GM06990 (cell line): ENCODE results near the gene CHRNB1.
"Not testable (repeated sequence)": the region's sequence is repeated elsewhere in the genome, so short reads cannot be mapped to it uniquely, and the experiment has no call there.

Experiments
- DNase-seq: peaks from one replicate; pipeline ENCODE4 v3.0.0-alpha.2; 2011; ENCODE audit not compliant: insufficient read length; ENCODE audit errors: extremely low read depth
- H3K27me3 ChIP-seq: replicated peaks from 2 replicates; pipeline ENCODE4 v1.6.0; 2011; ENCODE audit warnings: low read length; ENCODE audit not compliant: control insufficient read depth, insufficient read depth
- H3K36me3 ChIP-seq: 2 replicates; pipeline ENCODE4 v1.5.1; 2011; ENCODE audit warnings: low read length; ENCODE audit not compliant: control insufficient read depth, insufficient read depth
- H3K4me3 ChIP-seq: replicated peaks from 2 replicates; pipeline ENCODE4 v1.5.1; 2011; ENCODE audit warnings: low read depth, mild to moderate bottlenecking, control low read depth, low read length
- TF ChIP-seq, protein P1 (sequence below): IDR thresholded peaks from 2 replicates; pipeline ENCODE4 v1.5.1; 2011; ENCODE audit warnings: low read length, control low read depth, mild to moderate bottlenecking, inconsistent platforms; ENCODE audit not compliant: insufficient read depth, poor library complexity, severe bottlenecking

CHRNB1 gene

DNA sequence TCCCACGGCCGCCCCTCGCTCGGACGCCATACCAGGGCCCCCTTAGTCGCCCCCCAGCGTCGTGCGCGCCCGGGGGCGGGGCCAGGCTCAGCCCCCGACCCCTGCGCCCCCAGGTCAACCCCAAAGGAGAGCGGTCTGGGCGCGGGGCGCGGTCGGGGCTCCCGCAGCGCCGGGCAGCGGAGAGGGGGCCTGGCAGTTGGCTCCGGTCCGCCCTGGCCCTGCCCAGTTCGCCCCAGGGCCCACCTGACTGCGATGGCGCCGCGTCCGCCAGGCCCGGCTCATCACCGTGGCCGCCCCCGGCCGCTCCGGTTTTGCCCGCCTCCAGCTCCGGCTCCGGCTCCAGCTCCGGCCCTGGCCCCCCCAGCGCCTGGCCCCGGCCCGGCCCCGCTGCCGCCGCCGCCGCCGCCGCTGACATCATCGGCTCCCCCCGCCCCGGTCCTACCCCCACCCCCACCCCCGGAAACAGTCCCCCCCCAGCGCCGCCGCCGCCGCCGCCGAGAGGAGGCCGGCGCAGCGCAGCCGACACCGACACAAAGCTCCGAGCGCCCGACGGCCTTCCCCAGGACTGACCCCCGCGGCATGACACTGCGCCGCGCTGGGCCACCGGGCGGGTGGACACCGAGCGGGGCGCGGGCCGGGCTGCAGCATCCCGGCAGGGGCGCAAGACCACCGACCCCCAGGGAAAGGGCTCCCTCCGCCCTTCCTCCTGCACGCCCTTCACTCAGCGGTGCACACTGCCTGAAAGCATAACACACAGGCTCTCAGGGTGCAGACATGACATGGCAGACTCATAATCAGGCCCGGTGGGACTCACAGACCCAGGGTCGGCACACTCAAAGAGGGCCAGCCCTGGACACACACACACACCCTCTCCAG, 34.6 kb downstream of the CHRNB1 start, which contains the start of gene ZBTB4:
Gene ZBTB4, minus strand, starts transcription at position 419 of the 876 bp plus-strand sequence. CDS start 12,830 bp downstream, outside the sequence.
- Histone ChIP-seq H3K27me3 (no peaks in the 10 kb centered on the region), H3K4me3 (peak within 1 kb of the TSS; percentile 81), H3K36me3 (no peaks in the 10 kb centered on the region)
- TF ChIP-seq, protein P1, sequence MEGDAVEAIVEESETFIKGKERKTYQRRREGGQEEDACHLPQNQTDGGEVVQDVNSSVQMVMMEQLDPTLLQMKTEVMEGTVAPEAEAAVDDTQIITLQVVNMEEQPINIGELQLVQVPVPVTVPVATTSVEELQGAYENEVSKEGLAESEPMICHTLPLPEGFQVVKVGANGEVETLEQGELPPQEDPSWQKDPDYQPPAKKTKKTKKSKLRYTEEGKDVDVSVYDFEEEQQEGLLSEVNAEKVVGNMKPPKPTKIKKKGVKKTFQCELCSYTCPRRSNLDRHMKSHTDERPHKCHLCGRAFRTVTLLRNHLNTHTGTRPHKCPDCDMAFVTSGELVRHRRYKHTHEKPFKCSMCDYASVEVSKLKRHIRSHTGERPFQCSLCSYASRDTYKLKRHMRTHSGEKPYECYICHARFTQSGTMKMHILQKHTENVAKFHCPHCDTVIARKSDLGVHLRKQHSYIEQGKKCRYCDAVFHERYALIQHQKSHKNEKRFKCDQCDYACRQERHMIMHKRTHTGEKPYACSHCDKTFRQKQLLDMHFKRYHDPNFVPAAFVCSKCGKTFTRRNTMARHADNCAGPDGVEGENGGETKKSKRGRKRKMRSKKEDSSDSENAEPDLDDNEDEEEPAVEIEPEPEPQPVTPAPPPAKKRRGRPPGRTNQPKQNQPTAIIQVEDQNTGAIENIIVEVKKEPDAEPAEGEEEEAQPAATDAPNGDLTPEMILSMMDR: no peak
- DNase-seq: peak; percentile 62

DNA sequence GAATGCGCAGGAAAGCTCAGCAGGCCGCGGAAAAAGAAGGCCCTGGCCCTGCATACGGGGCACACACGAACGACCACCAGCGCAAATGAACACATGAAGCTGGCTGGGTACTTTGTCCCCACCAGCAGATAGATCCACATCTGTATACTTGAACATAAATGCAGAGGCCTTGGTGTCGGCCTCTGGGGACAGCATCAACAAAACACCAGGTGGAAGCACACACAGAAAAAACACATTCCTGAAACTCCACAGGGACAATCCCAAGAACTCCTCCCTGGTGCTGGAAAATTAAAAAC, 35.2 kb downstream of the CHRNB1 start:
- no peak for DNase-seq
- TF ChIP-seq, protein P1: no peak
- Histone ChIP-seq H3K4me3 (peak overlapping the region; percentile 81), H3K36me3 (no peaks in the 10 kb centered on the region), H3K27me3 (no peaks in the 10 kb centered on the region)

DNA sequence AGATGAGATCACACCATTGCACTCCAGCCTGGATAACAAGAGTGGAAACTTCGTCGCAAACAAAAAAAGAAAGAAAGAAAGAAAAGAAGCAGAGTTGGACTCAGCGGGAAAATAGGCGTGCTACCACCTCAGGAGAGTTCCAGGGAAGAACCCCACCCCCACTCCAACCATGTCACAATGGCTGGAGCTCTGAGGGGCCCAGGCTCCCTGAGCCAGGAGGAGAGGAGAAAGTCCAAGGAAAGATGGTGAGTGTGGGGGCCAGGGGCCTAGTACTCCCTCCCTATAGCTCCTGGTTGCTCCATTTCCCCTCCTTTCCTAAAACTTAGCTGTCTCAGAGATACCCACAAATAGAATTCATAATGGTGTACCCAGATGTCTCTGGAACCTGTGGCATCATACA, 36.4 kb downstream of the CHRNB1 start, which contains the start of gene SLC35G6:
Gene SLC35G6, plus strand, starts transcription at position 172 of the 400 bp plus-strand sequence. Its CDS starts 71 bp downstream, at position 243.
- peak within 1 kb of the TSS; percentile 81 for H3K4me3 ChIP-seq
- H3K36me3 ChIP-seq, H3K27me3 ChIP-seq, DNase-seq: not testable (repeated sequence)

DNA sequence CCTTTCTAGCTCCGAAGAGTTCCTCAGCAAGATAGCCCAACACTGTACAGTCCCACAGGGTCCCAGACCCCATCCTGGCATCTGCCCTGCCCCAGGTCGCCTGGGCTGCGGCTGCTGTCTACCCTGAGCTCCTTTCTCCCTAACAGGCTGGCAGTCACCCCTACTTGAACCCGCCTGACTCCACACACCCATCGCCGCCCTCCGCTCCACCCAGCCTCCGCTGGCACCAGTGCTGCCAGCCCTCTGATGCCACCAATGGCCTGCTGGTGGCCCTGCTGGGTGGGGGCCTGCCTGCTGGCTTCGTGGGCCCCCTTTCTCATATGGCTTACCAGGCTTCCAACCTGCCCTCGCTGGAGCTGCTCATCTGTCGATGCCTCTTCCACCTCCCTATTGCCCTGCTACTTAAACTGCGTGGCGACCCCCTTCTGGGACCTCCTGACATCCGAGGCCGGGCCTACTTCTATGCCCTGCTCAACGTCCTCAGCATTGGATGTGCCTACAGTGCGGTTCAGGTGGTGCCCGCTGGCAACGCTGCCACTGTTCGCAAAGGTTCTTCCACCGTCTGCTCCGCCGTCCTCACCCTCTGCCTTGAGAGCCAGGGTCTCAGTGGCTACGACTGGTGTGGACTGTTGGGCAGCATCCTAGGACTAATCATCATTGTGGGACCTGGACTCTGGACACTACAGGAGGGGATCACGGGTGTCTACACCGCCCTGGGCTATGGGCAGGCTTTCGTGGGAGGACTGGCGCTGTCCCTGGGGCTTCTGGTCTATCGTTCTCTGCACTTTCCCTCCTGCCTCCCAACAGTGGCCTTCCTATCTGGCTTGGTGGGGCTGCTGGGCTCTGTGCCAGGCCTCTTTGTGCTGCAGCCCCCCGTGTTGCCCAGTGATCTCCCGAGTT, 37.2 kb downstream of the CHRNB1 start:
- H3K4me3 ChIP-seq, H3K36me3 ChIP-seq, DNase-seq, H3K27me3 ChIP-seq: not testable (repeated sequence)

DNA sequence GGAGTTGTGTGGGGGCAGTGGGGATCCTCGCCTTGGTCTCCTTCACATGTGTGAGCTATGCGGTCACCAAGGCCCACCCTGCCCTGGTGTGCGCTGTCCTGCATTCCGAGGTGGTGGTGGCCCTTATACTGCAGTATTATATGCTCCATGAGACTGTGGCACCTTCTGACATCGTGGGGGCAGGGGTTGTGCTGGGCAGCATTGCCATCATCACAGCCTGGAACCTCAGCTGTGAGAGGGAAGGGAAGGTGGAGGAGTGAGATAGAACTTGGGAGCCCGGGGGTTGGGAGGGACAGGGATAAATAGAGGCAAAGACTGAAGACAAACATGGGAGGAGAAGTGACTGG, 37.9 kb downstream of the CHRNB1 start:
- not testable (repeated sequence) for H3K27me3 ChIP-seq, H3K36me3 ChIP-seq, DNase-seq
- peak overlapping the region; percentile 81; the same call in 1 of the 2 replicates for H3K4me3 ChIP-seq

DNA sequence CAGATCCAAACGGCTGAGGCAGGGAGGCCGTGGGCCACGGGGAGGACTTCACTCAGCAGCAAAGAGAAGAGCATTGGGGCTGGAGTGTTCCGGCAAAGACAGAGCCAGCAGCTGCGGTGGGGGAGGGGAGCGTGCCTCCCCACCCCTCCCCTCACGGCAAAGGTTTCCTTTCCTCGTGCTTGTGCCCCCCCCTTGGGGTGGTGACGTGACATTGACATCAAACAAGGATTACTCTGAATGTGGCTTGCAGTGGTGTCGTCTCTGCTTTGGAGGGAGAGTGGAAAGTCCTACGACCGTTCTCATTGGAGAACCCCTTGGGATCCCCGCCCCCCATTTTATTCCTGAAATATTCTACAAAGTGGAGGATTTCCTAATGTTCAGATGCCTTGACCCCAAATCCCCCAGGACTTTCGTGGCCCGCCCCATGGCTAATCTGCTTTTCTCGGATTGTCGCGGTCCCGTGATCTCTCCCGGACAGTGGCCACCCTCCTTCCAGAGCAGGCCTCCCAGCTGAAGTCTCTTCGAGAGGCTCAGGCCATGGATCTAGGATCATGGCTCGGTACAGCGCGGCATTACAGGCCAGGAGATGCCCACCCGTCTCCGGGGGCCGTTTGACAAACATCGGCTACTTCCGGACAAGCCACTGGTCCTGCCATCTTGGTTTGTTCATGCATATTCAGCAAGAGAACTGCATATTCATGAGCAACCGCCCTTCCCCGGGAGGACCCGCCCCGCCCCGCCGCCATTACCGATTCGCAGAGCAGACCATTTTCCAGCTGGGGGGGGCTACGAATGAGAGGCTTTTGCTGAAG, 38.6 kb downstream of the CHRNB1 start:
- H3K27me3 ChIP-seq: no peaks in the 10 kb centered on the region
- H3K36me3 ChIP-seq: no peaks in the 10 kb centered on the region
- DNase-seq: peak; percentile 92
- peak overlapping the region; percentile 81 for H3K4me3 ChIP-seq
- TF ChIP-seq, protein P1: no peak
